Prostate gland (tissue), 2 donors: Measurements from ENCODE around the gene CLPSL1. TPM values are rescaled to one million over a fixed set of nuclear protein-coding genes. Genes with fewer than 3 reads are reported as not detected.
A peak's percentile ranks its signal among the peaks of the same experiment; 100 is the strongest.

Source experiments
- DNase-seq: peaks from one replicate; pipeline ENCODE4 v3.0.0-alpha.2; 2019; ENCODE audit warnings: low spot score
- H3K27ac ChIP-seq, 2 donors: fragments of 200-600 bp; sonication (generic); 2 replicates each; pipeline ENCODE4 v1.5.1; 2017 to 2019
- H3K27me3 ChIP-seq: fragments of 200-600 bp; sonication (generic); replicated peaks from 2 replicates; pipeline ENCODE4 v1.5.1; 2019; ENCODE audit not compliant: insufficient read depth
- H3K36me3 ChIP-seq, 2 donors: fragments of 200-600 bp; sonication (generic); 1 replicate in 1 of 2; 2 replicates in 1 of 2; pipeline versions ENCODE4 v1.5.1 to v1.8.1; 2017 to 2019
- H3K4me1 ChIP-seq: fragments of 200-600 bp; sonication (generic); replicated peaks from 2 replicates; pipeline ENCODE4 v1.5.1; 2019
- H3K4me3 ChIP-seq, 2 donors: fragments of 200-600 bp; sonication (generic); 2 replicates each; pipeline ENCODE4 v1.5.1; 2017 to 2019
- H3K9me3 ChIP-seq: fragments of 200-600 bp; sonication (generic); 2 replicates; pipeline ENCODE4 v1.5.1; 2017
- POLR2A ChIP-seq: fragments of 450-650 bp; IDR thresholded peaks from one replicate; pipeline ENCODE4 v1.6.1; 2016; ENCODE audit warnings: antibody characterized with exemption, mild to moderate bottlenecking
- POLR2AphosphoS5 ChIP-seq: sonication (generic); formaldehyde crosslinking; IDR thresholded peaks from one replicate; pipeline ENCODE4 v1.6.1; 2017; ENCODE audit warnings: antibody characterized with exemption
- WGBS: methylation state at CpG from one replicate; pipeline ENCODE4 v1.1.5; 2018; 5-methylcytosine and 5-hydroxymethylcytosine counted together
- intact Hi-C: fragments of 100-400 bp; cut with DNase I; formaldehyde crosslinking; loops from one replicate; pipeline ENCODE4 v1.14.2; 2022
- total RNA-seq, 2 donors: library from RNA; depleted of rRNA; stranded (reverse); fragments of >200 nt; gene quantifications; one replicate each; pipeline ENCODE4 v1.1.0, GENCODE V29; 2016
- TF ChIP-seq, protein P1 (sequence below), 4 experiments: fragments of 200-600 bp in 2 of 4; fragments of 450-650 bp in 2 of 4; sonication (generic) in 2 of 4; IDR thresholded peaks; 1 replicate in 3 of 4; 2 replicates in 1 of 4; pipeline ENCODE4 v1.5.1; 2016 to 2019; ENCODE audit warnings: antibody characterized with exemption in 4 of 4, mild to moderate bottlenecking in 2 of 4, moderate library complexity in 2 of 4

CLPSL1 gene
- total RNA-seq, 2 donors from 2014 or later, result not detected

- intact Hi-C loops, result loop anchor here (1.0 kb wide), 1 partner anchor 11 kb away; no protein-coding TSS in a partner anchor
- H3K36me3 ChIP-seq, result no peaks in the 10 kb centered on the region
- H3K9me3 ChIP-seq, result no peaks in the 10 kb centered on the region
- H3K27ac ChIP-seq, result no peak overlapping the region
- 60% methylated on average over 5 of the region's 5 CpGs for WGBS
- no peaks in the 10 kb centered on the region for H3K27me3 ChIP-seq
- no peak for TF ChIP-seq POLR2AphosphoS5
- TF ChIP-seq, protein P1, sequence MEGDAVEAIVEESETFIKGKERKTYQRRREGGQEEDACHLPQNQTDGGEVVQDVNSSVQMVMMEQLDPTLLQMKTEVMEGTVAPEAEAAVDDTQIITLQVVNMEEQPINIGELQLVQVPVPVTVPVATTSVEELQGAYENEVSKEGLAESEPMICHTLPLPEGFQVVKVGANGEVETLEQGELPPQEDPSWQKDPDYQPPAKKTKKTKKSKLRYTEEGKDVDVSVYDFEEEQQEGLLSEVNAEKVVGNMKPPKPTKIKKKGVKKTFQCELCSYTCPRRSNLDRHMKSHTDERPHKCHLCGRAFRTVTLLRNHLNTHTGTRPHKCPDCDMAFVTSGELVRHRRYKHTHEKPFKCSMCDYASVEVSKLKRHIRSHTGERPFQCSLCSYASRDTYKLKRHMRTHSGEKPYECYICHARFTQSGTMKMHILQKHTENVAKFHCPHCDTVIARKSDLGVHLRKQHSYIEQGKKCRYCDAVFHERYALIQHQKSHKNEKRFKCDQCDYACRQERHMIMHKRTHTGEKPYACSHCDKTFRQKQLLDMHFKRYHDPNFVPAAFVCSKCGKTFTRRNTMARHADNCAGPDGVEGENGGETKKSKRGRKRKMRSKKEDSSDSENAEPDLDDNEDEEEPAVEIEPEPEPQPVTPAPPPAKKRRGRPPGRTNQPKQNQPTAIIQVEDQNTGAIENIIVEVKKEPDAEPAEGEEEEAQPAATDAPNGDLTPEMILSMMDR (IDR thresholded peaks at IDR 0.05), result no peak
- no peak for TF ChIP-seq POLR2A
- H3K4me1 ChIP-seq, result no peaks in the 10 kb centered on the region
- no peak for DNase-seq
- no peak overlapping the region for H3K4me3 ChIP-seq
Observed at GRCh38 chr6:35798706-35799105, 17.9 kb downstream of the CLPSL1 start.

DNA sequence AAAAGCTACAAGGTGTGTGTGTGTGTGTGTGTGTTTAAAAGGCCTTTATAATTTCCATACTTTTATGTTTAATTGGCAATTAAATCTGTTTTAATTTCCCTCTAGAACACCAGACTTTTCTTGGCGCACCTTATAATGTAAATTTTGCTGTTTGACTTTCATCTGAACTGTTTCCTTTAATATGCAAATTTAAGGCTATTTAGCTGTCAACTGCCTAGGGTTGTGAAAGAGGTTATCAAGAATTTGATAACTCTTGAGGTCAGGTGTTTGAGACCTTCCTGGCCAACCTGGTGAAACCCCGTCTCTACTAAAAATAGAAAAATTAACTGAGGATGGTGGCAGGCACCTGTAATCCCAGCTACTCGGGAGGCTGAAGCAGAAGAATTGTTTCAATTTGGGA lies 20.3 kb downstream of the CLPSL1 start:
- no peaks in the 10 kb centered on the region for H3K4me1 ChIP-seq
- H3K27me3 ChIP-seq, result no peaks in the 10 kb centered on the region
- intact Hi-C loops, result no loop called here
- no peak overlapping the region for H3K27ac ChIP-seq
- TF ChIP-seq, protein P1 (IDR thresholded peaks at IDR 0.05), result no peak
- TF ChIP-seq POLR2AphosphoS5 (no peak), POLR2A (no peak)
- WGBS, result 65% methylated on average over 3 of the region's 3 CpGs
- no peaks in the 10 kb centered on the region for H3K9me3 ChIP-seq
- DNase-seq, result no peak
- H3K36me3 ChIP-seq, result no peaks in the 10 kb centered on the region
- no peak overlapping the region for H3K4me3 ChIP-seq

GRCh38 chr6:35804996-35805736 lies 24.3 kb downstream of the CLPSL1 start, which contains the start of gene LHFPL5:
LHFPL5 (plus strand) TSS chr6:35805352; CDS start chr6:35805671, 319 bp downstream.
- Histone ChIP-seq H3K4me3 (peak within 1 kb of the TSS in 1 of 2 donors; percentile 7), H3K36me3 (no peaks in the 10 kb centered on the region), H3K9me3 (no peaks in the 10 kb centered on the region), H3K27me3 (no peaks in the 10 kb centered on the region), H3K4me1 (no peaks in the 10 kb centered on the region), H3K27ac (no peak within 1 kb of the TSS)
- no peak for DNase-seq
- TF ChIP-seq POLR2AphosphoS5 (no peak), POLR2A (no peak)
- TF ChIP-seq, protein P1 (IDR thresholded peaks at IDR 0.05), result no peak
- intact Hi-C loops, result no loop called here
- 28% methylated on average over 15 of the region's 40 CpGs for WGBS

DNA sequence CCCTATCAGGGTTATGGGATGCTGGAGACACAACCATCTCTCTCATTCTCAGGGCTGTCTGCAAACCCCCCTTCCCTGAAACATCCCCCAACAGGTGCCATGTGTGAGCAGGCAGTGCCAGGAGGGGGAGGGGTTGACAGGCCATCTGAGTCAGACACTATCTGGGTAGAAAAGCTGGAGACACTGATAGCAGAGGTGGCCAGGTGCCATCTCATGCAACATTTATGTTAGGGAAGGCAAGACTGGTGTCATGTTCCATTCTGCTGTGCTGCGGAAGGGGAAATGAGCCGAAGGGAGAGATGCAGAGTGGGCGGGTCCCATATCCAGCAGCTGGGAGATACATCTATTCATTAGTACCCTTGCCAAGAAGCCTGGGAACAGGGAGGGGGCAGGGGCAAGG lies 27.9 kb downstream of the CLPSL1 start:
- DNase-seq, result no peak
- no peak for TF ChIP-seq POLR2A
- TF ChIP-seq, protein P1 (IDR thresholded peaks at IDR 0.05), result no peak
- no peak for TF ChIP-seq POLR2AphosphoS5
- intact Hi-C loops, result no loop called here
- Histone ChIP-seq H3K4me3 (no peak overlapping the region), H3K36me3 (no peaks in the 10 kb centered on the region), H3K9me3 (no peaks in the 10 kb centered on the region), H3K27ac (no peak overlapping the region), H3K4me1 (no peaks in the 10 kb centered on the region), H3K27me3 (no peaks in the 10 kb centered on the region)
- 27% methylated on average over 3 of the region's 3 CpGs for WGBS

DNA sequence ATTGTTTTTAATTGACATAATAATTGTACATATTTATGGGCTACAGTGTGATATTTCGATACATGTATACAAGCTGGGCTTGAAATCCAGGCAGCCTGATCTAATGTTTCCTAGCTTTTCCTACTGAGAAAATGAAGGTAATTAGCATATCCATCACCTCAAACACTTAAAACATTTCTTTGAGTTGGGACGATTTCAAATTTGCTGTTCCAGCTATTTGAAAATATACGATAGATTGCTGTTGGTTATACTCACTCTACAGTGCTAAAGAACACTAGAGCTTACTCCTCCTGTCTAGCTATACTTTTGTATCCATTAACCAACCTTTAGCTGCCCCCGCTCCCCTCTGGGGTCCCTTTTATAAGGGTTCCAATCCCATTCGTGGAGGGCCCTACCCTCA lies 29.0 kb downstream of the CLPSL1 start:
- H3K27me3 ChIP-seq, result no peaks in the 10 kb centered on the region
- WGBS, result 74% methylated on average over 5 of the region's 5 CpGs
- DNase-seq, result no peak

More for the DNA sequence above, 29.0 kb downstream of the CLPSL1 start:
- Histone ChIP-seq H3K4me3 (no peak overlapping the region), H3K27ac (no peak overlapping the region), H3K4me1 (no peaks in the 10 kb centered on the region), H3K9me3 (no peaks in the 10 kb centered on the region), H3K36me3 (no peaks in the 10 kb centered on the region)
- intact Hi-C loops, result no loop called here
- TF ChIP-seq POLR2A, result no peak
- no peak for TF ChIP-seq POLR2AphosphoS5
- TF ChIP-seq, protein P1 (IDR thresholded peaks at IDR 0.05), result no peak
